Limb (tissue), 2 donors: ENCODE measurements around the gene HSPE1.
"Not testable (repeated sequence)": the region's sequence is repeated elsewhere in the genome, so short reads cannot be mapped to it uniquely, and the experiment has no call there.

Experiments used
- DNase-seq, 2 donors: peaks; one replicate each; pipeline ENCODE4 v3.0.0-alpha.2; 2016; ENCODE audit errors: extremely low spot score in 2 of 2

The HSPE1 gene

GRCh38 chr2:197499594-197500502 lies at the start of gene HSPE1, which contains the start of gene HSPD1:
TSS of gene HSPE1 (plus strand) at chr2:197500379. CDS start at chr2:197500437, 58 bp downstream.
TSS of gene HSPD1 (minus strand) at chr2:197499840. CDS start at chr2:197498848, 992 bp downstream.
- DNase-seq: peak; percentile 98

- DNase-seq: no peak
Observed at GRCh38 chr2:197450465-197450864, 49.7 kb upstream of the HSPE1 start.

- DNase-seq: not testable (repeated sequence)
Observed at GRCh38 chr2:197450935-197451358, 49.2 kb upstream of the HSPE1 start.

GRCh38 chr2:197452754-197453122 lies 47.4 kb upstream of the HSPE1 start:
- DNase-seq: no peak

GRCh38 chr2:197453123-197453913 lies 46.9 kb upstream of the HSPE1 start, which contains the start of gene COQ10B:
TSS of gene COQ10B (plus strand) at chr2:197453552. CDS start at chr2:197453561, 9 bp downstream.
- peak; percentile 98 to 100 for DNase-seq

- peak in 1 of 2 donors; percentile 80 for DNase-seq
Observed at GRCh38 chr2:197453914-197454398, 46.2 kb upstream of the HSPE1 start.

- no peak for DNase-seq
Observed at GRCh38 chr2:197454923-197455322, 45.3 kb upstream of the HSPE1 start.

GRCh38 chr2:197455428-197455827 lies 44.8 kb upstream of the HSPE1 start:
- no peak for DNase-seq

GRCh38 chr2:197460649-197461048 lies 39.5 kb upstream of the HSPE1 start:
- no peak for DNase-seq

- DNase-seq: no peak
Observed at GRCh38 chr2:197461057-197461456, 39.1 kb upstream of the HSPE1 start.

- no peak for DNase-seq
Observed at GRCh38 chr2:197464175-197464574, 36.0 kb upstream of the HSPE1 start.

- DNase-seq: no peak
Observed at GRCh38 chr2:197472166-197472565, 28.0 kb upstream of the HSPE1 start.

- no peak for DNase-seq
Observed at GRCh38 chr2:197477797-197478196, 22.4 kb upstream of the HSPE1 start.

- no peak for DNase-seq
Observed at GRCh38 chr2:197480165-197481036, 19.8 kb upstream of the HSPE1 start.

- not testable (repeated sequence) for DNase-seq
Observed at GRCh38 chr2:197484248-197484647, 15.9 kb upstream of the HSPE1 start.

- no peak for DNase-seq
Observed at GRCh38 chr2:197486175-197486574, 14.0 kb upstream of the HSPE1 start.

- no peak for DNase-seq
Observed at GRCh38 chr2:197487385-197487784, 12.8 kb upstream of the HSPE1 start.

- DNase-seq: no peak
Observed at GRCh38 chr2:197495433-197496134, 4.6 kb upstream of the HSPE1 start.

GRCh38 chr2:197496695-197497094 lies 3.5 kb upstream of the HSPE1 start:
- DNase-seq: no peak

GRCh38 chr2:197497326-197497725 lies 2.9 kb upstream of the HSPE1 start:
- DNase-seq: no peak
